GM19467 (cell line): ENCODE data around the gene SATB1.

Source experiments
- ATAC-seq: cut with Tn5 transposase; IDR thresholded peaks from one replicate; pipeline ENCODE4 v1.9.1; 2021; ENCODE audit warnings: mild to moderate bottlenecking, moderate library complexity; ENCODE audit not compliant: unreplicated experiment

Gene SATB1

DNA sequence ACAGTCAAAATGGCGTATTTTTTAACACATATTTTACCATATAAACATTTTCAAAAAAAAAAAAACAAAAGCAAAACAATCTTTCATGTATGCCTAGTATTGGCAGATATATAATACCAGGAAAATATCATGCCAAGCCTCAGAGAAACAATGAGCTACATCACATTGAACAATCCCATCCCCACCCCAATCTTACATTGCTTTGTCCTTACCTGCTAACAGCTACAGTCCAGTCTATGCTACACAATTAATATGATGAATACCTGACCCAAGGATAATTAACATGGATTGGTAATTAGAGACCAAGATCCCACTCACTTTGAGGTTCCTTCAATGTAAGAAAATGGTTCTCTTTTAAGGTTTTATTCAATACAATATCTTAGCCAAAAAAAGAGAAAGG is 7.6 kb upstream of the SATB1 start:
- no peak for ATAC-seq

DNA sequence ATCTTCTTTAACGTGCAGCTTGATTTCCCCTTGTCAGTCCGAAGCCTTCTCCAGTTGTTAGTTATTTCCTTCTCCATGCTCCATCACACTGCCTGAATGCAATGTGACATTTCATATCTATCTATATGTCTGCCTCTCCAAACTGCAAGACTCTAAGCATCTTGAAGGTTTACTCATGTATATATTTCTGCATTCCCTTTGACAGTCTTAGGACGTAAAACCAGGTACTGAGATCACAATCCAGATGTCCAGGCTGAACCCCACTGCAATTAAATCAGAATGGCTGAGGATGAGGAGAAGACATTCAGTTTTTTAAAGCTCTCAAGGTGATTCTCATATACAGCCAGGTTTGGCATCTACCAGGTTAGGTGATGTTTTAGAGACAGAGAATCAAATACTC is 6.1 kb upstream of the SATB1 start:
- no peak for ATAC-seq

DNA sequence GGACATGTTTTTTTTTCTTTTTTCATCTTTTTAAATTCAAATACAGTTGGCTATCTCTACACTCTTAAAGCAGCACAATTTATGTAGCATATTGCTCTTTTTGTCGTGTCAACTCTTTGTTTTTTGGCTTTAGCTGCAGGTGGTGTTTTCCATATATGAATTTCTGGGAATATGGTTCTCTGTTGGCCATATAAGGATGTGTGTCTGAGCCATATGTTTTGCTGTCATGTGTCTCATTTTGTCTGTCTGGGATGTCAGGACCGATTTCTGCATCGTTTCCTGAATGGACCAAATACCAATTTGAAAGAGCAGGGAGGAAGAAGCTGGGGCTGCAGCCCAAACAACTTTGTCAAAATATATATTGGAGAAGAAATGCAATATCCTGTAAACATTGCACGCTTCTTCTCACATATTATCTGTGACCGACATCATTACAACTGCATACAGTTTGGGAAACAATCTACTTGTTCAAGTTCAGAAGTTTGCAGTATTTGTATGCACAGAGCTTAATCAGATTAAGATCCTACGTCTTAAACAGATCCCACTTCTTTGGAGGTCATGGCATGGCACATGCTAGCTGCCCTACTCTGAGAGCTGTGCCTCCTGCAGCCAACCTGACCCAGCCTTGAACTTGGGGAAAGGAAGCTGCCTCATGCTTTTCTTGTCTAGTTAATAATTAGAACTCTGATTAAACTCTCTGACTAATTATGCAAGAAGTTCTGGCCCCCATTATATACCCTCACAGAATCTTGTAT is 4.0 kb upstream of the SATB1 start:
- ATAC-seq, result no peak

DNA sequence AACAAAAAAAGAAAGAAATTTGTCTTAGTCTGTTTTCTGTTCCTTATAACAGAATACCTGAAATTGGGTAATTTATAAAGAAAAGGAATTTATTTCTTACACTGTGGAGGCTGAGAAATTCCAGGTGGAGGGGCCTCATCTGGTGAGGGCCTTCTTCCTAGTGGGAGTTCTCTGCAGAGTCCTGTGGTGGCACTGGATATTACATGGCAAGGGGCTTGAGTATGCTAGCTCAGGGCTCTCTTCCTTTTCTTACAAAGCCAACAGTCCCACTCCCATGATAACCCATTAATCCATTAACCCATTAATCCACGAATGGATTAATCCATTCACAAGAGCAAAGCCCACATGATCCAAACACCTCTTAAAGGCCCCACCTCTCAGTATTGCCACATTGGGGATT is 2.9 kb upstream of the SATB1 start:
- ATAC-seq, result no peak

DNA sequence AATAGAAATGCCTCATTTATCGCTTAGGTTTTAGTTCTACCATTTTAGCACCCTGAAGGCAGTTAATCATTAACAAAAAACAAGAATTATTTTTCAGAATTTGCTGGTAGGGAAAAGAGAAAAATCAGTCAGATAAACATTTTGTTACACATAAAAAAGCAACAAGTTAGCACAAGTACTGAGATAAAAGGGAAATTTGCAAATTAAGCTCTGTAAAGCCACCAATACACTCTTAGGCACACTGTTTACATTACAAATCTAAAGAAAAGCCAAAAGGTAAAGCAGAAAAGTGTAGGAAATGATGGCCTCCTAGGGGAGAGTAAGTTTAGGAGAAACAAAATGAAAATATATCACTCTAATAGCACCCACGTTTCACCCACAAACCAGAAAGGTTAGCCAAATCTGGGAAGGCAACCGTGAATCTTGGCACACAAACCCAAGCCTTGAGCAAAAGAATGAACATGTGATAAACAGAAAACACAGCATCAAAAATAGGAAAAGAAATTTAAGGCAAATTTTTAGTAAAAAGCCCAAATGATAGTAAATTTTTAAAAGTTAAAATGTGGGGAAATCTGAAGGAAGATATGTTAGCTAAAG is 1.6 kb upstream of the SATB1 start:
- no peak for ATAC-seq

DNA sequence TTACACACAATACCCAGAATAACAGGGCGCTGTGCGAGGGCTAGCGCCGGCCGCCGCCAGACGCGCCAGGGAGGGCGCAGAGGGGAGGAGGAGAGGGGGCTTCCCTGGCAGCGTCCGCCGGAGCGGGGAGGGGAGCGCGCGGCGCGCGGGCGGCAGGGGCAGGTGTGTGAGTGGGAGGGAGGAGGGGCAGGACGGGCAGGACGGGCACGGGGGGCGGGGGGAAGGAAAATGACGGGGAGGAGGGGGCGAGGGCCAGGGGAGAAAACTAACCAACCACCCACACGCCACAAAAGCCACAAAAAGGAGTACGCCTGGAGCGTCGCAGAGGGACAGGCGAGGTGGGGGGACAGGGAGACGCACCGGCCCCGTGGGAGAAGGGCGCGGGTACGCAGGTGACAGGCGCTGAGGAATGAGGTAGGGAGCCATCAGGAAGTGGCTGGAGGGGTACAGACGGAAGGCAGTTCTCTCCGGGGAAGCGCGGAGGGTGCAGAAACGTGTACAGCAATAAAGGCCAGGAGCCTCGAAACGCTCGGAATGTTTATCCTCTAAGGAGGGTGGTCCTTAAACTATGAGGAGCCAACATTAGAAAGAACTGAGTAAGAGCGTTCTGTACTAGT is 610 bp upstream of the SATB1 start:
- ATAC-seq, result no peak

DNA sequence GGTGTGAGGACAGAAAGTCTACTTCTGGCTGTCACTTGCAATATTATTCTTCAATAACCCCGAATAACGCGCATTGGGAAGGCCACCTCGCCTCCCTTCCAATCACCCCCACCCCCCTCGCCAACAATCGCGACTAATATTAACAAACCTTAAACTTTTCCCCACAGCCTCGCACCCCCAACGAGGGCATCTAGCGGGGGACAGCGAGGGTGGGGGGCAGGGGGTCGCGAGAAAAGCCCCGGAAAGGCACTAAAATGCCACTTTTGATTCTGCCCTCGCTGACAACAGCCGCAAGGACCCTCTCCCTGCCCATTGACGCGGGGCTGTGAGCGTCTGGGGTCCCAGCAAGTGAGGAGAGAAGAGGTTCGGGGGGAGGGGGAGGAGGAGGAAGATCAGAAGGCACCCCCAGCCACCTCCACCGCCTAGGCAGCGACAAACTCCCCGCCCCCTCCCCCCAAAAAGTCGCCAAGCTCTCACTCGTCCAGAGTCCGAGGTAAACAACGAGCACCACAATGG is 868 bp downstream of the SATB1 start:
- no peak for ATAC-seq

DNA sequence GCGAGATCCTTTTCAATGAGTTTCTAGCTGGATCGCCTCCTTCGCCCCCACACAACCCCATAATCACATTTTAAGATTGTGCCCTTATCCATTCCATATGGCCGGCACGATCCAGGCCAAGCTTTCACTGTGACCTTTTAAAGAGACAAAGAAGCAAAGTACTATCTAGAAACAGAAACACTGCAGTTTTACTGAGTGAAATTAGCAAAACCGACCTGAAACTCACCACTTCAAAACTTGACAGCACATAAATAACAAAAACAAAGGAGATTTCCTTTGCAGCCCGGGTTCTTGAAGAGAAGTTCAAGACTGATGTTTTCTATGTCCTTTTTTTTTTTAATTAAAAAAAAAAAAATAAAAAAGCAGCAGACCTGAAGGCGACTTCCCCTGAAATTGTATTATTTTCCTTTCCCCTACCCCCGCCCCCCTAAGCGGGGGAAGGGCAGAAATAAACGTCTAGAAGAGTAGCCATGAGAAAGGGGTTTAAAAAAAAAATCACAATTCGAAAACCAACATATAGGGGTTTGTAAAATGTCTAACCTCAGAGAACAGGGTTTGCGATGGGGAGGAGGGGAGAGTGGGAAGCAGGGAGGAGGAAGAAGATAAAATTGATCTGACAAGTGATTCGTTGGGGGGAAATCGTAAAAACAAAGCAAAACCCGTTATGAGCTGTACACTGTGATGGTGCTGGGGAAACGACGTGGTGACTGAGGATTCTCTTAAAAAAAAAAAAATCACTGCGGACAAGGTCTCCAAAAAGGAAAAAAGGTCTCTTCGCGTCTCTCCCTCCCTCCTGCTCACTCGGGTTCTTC is 1.5 kb downstream of the SATB1 start:
- ATAC-seq, result peak; percentile 87

DNA sequence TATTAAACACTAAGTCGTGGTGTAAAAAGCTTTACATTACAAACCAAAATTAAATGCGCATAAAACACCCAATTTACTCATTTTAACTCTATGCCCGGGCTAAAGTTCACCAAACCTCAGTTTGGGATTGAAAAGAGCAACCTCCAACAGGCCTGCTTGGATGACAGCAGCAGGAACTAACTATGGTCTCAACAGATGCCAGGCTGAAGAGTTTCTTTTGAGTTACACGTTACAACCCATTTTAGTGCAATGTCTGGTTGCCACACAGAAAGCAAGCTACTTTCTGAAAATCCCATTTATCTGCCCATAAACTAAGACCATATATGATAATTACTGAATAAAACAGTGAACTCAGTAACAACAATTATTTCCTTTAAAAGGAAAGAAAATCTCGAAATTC is 2.2 kb downstream of the SATB1 start:
- ATAC-seq, result no peak

DNA sequence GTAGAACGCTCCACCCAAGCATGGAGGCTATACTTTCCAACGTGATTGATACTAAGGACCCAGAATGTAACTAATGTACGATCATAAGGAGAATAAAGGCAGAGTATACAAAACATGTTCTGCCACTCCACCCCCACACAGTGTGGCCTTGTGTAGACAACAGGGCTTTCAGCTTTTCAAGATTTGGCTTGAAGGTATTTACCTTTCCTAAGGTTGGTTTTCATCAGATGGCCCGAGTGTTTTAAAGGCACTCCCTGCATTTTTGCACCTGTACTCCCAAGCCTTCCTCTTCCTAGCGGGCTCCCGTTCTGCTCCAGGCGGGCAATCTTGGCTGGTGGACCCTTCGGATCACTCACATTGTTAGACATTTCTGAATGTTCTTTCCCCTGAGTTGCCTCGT is 4.6 kb downstream of the SATB1 start:
- ATAC-seq, result no peak

DNA sequence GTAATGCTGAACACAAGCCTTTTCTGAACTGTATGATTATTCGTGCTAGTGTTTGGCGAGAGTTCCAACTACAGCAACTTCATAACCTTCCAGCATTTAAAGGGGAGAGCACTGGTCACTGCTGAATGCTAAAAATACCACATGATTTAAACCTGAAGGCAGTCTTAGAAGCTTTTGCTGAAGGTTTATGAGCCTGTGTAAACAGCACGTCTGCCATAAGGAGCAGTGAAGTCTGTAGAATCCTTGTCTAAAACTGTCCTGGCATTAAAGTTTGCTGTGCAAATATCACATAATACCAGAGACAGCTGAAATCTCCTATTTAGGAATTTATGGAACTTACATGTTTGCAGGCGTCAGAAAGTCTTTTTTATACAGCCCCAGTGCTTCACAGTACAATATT is 5.9 kb downstream of the SATB1 start:
- ATAC-seq, result no peak

DNA sequence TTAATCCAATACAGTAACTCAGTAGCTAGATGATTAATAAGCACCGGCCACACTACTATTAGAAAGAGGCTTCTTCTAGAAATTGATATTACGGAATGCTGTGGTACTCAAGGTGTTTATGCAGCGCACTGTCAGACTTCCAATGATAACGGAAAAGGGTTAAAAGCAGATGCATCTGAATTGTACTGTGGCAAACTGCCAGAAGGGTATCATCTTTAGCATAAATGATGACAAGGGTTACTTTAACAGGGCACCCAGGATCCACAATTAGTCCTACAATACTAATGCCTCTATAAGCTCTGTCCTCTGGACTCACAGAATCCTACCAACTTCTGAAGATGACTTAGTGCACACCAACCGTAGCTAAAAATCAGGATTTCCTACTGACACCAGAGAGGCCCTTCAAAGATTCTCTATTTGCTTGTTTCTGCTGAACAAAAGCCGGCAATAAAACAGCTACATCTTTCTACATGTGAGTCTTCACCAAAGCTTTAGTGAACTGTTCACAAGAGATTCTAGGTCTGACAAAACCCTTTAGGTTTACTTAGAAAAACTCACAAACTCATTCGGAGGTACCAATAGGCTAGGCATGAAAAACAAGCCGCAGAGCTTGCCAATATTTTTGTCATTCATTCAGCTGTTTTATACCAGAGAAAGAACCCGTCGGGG is 7.1 kb downstream of the SATB1 start:
- ATAC-seq, result no peak

DNA sequence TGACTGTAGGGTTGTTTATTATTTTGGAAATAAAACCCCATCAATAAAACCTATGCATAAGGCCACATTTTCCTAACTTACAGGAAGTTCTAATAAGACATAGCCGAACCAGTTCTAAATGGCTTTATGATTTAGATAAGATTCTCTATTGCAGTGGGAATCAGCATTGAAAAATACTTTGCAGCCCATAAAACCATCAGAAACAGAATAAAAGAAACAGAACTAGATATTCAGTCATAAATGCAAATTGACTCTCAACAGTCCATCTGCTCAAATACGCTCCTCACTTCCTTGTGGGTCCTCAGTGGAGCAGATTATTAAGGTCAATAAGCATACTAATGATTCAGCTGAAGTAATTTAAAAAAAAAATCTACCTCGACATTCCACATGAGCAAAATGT is 8.8 kb downstream of the SATB1 start:
- ATAC-seq, result no peak

DNA sequence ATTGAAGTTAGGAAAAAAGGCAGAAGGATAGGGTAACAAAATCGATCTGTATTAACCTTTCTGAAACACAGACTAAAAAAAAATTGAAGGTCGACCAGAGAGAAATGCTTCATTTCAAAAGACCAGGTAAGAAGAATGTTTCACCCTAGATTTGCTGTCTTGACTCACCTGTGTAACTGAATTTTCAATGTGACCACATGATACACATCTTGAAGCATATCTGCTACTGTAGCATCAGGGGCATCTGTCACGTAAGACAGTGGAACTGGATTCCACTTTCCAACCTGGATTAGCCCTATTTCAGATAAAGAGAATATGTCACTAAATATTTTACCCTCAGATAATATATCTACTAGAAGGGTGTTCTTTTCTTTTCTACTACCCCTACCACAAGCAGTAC is 9.3 kb downstream of the SATB1 start:
- no peak for ATAC-seq

DNA sequence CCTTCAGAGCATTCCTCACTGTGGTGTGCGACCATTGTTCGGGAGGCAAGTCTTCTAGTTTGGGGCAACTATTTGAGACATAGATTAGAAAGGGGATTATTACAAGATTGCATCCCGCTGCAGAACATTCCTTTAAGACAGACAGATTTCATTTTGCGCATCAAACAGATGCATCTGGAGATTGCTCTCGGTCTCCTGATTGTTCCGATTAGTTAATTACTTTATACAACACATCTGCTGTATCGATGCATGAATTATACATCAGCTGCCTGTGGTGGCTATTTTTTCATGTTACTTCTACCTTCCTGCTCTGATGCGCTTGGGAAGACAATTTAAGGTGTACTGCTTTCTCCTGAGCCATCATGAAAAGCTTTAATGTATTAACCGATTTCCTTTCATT is 10.0 kb downstream of the SATB1 start:
- no peak for ATAC-seq

DNA sequence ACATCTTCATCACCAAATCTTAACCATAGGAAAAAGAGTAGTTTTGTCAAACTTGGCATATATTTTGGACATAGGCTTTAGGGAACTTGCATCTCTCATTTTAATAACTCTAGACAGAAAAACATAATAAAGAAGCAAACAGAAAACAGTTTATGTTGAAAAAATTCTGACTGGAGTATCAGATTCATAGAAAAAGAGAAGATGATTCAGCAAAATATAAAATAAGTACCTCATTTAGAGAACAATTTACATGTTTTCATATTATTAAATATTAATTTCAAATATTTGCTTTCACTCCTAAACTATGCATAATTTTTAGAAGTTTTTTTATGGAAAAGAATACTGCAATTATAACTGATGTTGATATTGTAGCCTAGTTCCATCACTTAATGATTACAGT is 12.5 kb downstream of the SATB1 start:
- ATAC-seq, result no peak

DNA sequence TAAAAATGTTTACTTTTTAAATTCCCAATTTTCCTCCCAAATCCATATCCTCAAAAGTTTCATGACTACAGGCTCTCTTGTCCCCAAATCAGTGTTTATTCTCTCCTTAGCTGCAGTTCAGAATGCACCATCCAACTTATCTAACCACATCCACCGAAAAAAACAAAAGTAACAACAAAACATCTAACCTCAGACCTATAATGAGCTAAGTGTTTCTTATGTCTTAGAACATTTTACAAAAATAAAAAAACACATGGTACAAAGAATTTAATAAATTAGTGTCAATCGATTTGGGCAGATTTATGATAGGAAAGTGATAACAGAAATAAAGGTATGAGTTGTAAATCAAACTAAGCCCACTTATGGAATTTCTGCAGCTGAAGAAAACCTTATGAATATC is 13.6 kb downstream of the SATB1 start:
- ATAC-seq, result no peak

DNA sequence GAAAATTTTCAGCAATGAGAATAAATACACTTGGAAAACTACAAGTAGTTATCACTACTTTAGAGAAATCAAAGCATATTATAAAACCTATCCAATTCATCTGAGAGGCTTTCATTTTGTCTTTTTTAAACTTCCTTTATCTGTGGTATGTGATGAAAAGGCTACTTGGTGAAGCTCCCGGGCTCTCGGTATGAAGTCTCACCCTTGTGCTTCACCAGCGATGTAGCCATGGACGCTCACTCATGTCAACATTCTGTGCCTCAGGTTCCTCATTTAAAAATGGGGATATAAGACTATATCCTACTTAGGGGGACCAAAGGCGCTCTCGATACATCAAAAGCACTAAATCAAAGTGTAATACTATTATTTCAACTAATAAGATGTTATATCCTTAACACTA is 14.9 kb downstream of the SATB1 start:
- no peak for ATAC-seq

DNA sequence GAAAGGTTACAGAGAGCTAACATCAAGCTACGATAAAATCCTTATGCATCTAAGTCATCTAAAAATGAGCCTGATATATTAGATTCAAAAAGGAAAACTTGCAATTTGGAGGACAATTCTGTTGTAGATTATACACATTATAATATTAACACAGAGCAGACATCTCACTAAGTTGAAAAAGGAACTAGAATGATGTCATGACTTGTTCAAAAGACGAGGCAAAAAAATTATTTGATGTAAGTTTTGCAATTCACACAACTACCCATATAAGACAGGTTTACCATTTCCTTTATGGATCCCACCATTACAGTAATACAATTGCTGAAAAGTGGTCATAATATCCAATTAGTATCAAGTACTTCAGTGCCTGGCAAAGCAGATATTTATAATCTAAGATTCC is 15.9 kb downstream of the SATB1 start:
- ATAC-seq, result no peak

DNA sequence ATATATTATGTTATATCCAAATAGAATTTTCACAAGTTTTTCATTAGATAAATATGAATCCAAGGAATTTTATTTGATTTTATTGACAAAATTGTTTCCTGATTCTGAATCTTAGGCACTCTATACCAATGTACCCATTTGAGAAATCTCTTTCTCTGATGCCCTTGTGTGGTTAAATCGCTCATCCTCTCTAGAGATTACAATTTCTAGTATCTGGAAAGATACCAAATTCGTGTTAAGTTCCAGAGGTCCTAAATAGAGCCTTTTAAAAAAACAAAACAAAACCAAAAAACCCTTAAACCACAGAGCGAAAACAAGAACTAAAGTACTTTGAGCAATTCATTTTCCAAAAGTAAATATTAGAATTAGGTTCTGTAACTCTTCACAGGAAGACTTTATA is 20.0 kb downstream of the SATB1 start:
- ATAC-seq, result no peak

DNA sequence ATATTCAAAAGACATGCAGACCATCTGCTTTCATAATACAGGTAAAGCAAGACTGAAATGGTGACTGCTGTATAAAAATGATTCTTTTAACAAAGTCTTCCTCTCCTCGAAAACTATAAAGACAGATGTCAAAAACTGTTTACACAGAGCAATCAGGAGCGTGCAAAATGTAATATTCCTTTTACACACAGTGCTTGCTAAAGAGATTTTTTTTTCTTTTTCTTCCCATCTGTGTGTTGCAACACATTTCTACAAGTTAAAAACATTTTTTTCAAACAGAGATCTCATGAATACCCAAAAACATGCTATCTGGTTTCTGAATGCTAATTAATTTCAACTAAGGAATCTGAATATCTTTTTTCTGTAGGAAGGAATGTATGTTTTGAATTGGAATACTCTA is 22.1 kb downstream of the SATB1 start:
- ATAC-seq, result no peak
